ENCODE measurements around the gene UBTFL1. TPM values are rescaled to one million over a fixed set of nuclear protein-coding genes. Genes with fewer than 3 reads are reported as not detected.
A peak's percentile ranks its signal among the peaks of the same experiment; 100 is the strongest.

The UBTFL1 gene
- total and polyA plus RNA-seq, 2 donors (not counting 3 experiments of a cell fraction or from before 2014, with no cell fraction given), result not detected

DNA sequence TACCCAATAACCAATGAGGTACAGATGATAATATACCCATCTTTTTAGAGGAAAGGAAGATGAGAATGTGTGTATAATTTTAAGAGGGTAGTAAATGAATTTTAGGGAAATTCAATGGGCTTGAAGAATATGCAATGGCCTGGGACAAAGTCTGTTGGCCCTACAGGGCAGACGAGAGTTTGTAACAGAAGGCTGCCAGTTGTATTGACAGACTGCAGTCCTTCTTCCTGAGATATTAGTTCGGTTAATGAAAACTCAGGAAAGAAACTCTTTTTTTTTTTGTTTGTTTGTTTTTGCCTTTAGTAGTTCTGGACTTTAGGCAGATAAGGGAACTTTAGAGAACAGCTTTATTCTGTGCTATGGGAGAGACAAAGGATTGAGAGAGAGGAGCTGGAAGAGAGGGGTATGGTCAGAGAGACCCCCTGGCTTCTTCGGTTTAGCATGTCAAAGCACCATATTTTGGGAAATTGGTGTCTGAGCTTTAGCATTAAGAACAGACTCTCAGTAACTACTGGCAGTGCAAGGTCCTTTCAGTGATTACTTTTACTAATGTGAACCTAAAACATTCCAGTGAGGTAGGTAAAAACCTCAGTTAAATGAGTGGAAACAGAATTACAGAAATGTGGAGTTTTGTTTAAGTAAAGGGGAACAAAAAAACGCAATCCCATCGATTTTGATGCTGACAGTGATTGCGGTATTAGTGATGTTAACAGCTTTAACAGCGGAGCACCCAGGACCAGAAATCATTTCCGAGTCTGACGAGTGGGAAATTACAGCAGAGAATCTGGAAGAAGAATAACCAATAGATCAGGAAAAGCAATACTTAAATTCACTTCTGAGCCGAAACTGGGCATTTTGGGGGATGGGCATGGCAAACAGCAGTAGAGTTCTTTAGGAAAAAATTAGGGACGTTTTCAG lies 48.1 kb downstream of the UBTFL1 start:
- TF ChIP-seq EZH2 (IDR thresholded peaks at IDR 0.05; ENCODE audit: borderline replicate concordance, low read depth, low read length, severe bottlenecking), result no peak
- TF ChIP-seq JUN (IDR thresholded peaks at IDR 0.05; ENCODE audit: borderline replicate concordance, insufficient read depth, insufficient read length, low read depth), result no peak
- TF ChIP-seq POLR2A (IDR thresholded peaks at IDR 0.05; ENCODE audit: low read depth, low read length), result no peak
- TF ChIP-seq POLR2AphosphoS5 (IDR thresholded peaks at IDR 0.05; ENCODE audit: insufficient read depth, low read depth, low read length), result no peak
- TF ChIP-seq GATA2 (IDR thresholded peaks at IDR 0.05; ENCODE audit: insufficient read depth, insufficient read length, low read depth, low read length), result no peak
- TF ChIP-seq, protein P1, sequence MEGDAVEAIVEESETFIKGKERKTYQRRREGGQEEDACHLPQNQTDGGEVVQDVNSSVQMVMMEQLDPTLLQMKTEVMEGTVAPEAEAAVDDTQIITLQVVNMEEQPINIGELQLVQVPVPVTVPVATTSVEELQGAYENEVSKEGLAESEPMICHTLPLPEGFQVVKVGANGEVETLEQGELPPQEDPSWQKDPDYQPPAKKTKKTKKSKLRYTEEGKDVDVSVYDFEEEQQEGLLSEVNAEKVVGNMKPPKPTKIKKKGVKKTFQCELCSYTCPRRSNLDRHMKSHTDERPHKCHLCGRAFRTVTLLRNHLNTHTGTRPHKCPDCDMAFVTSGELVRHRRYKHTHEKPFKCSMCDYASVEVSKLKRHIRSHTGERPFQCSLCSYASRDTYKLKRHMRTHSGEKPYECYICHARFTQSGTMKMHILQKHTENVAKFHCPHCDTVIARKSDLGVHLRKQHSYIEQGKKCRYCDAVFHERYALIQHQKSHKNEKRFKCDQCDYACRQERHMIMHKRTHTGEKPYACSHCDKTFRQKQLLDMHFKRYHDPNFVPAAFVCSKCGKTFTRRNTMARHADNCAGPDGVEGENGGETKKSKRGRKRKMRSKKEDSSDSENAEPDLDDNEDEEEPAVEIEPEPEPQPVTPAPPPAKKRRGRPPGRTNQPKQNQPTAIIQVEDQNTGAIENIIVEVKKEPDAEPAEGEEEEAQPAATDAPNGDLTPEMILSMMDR (IDR thresholded peaks at IDR 0.05; ENCODE audit: extremely low read depth in 1 of 2, insufficient read depth in 1 of 2, low read depth in 1 of 2, low read length in 2 of 2), result no peak
- TF ChIP-seq, protein P2, sequence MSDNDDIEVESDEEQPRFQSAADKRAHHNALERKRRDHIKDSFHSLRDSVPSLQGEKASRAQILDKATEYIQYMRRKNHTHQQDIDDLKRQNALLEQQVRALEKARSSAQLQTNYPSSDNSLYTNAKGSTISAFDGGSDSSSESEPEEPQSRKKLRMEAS (IDR thresholded peaks at IDR 0.05; ENCODE audit: insufficient read depth, insufficient read length), result no peak
- no peak for TF ChIP-seq MYC (IDR thresholded peaks at IDR 0.05; ENCODE audit: low read depth, low read length)
- no peak for TF ChIP-seq FOS (IDR thresholded peaks at IDR 0.05; ENCODE audit: borderline replicate concordance, insufficient read depth, low read length)
- Histone ChIP-seq H3K4me3 (replicated peaks in 1 of 3; ENCODE audit: insufficient read depth in 1 of 3, low read depth in 1 of 3, low read length in 3 of 3) (peak overlapping the region; percentile 50 to 84 (median 77)), H3K36me3 (ENCODE audit: control insufficient read depth in 2 of 2, extremely low read depth in 1 of 2, insufficient read depth in 2 of 2, low read length in 2 of 2) (no peaks in the 10 kb centered on the region), H4K20me1 (replicated peaks; ENCODE audit: control insufficient read depth, extremely low read depth, insufficient read depth, low read length) (no peaks in the 10 kb centered on the region), H3K27ac (ENCODE audit: insufficient read depth, low read depth, low read length) (no peak overlapping the region), H3K4me2 (ENCODE audit: insufficient read depth, low read length) (peak overlapping the region; percentile 99), H3K27me3 (ENCODE audit: control insufficient read depth in 2 of 2, insufficient read depth in 2 of 2, low read length in 2 of 2) (no peaks in the 10 kb centered on the region), H3K9me1 (replicated peaks; ENCODE audit: control insufficient read depth, extremely low read depth, insufficient read depth, low read length) (no peaks in the 10 kb centered on the region), H2AFZ (ENCODE audit: low read depth, low read length) (peak overlapping the region; percentile 91), H3K9me3 (replicated peaks; ENCODE audit: control insufficient read depth, insufficient read depth, low read length) (no peaks in the 10 kb centered on the region), H3K4me1 (ENCODE audit: control insufficient read depth, extremely low read depth, insufficient read depth, low read length) (peaks cover 3% of the 10 kb centered on the region), H3K9ac (replicated peaks; ENCODE audit: extremely low read depth, insufficient read depth, low read length) (no peak overlapping the region), H3K79me2 (ENCODE audit: control insufficient read depth, insufficient read depth, low read length) (no peaks in the 10 kb centered on the region)
- intact Hi-C loops (cut with micrococcal nuclease) (no loop called here), dilution Hi-C loops (cut with MboI; ENCODE audit: extremely low pct_ligation_motif_present, low sequenced_read_pairs) (no loop called here)
- CTCF ChIA-PET, result interaction anchor here (1.4 to 1.7 kb wide), 2 partner anchors 30 to 71 kb away, joined by 3 to 4 read pairs; no protein-coding TSS in a partner anchor
- DNase-seq (ENCODE audit: low read depth, low spot score) (peak; percentile 2), FAIRE-seq (peak; percentile 50)
- no TSS peak for BruUV-seq (replicated peaks)
- POLR2A ChIA-PET, result interaction anchor here (1.2 kb wide), 1 partner anchor 63 kb away, joined by 3 read pairs; no protein-coding TSS in a partner anchor

All from endothelial cell of umbilical vein (primary cell).